Mucosa of descending colon (tissue), 3 donors: ENCODE data around the gene TLL2. TPM values are rescaled to one million over a fixed set of nuclear protein-coding genes. Genes with fewer than 3 reads are reported as not detected.

Experiments
- ATAC-seq: fragments of 200-7000 bp; cut with Tn5 transposase; one replicate; pipeline ENCODE4 v1.9.1; 2020; ENCODE audit warnings: mild to moderate bottlenecking, moderate library complexity
- DNase-seq, 3 donors: peaks; one replicate each; pipeline ENCODE4 v3.0.0-alpha.2; 2020
- H3K36me3 ChIP-seq: fragments of 200-600 bp; one replicate; pipeline ENCODE4 v1.8.0; 2021; ENCODE audit warnings: low read depth, mild to moderate bottlenecking
- H3K4me1 ChIP-seq: fragments of 200-600 bp; one replicate; pipeline ENCODE4 v1.8.0; 2021; ENCODE audit warnings: low read depth, mild to moderate bottlenecking
- H3K4me3 ChIP-seq: fragments of 200-600 bp; one replicate; pipeline ENCODE4 v1.8.0; 2021; ENCODE audit warnings: mild to moderate bottlenecking
- H3K9me3 ChIP-seq: fragments of 200-600 bp; one replicate; pipeline ENCODE4 v1.8.0; 2021; ENCODE audit warnings: mild to moderate bottlenecking
- intact Hi-C, 2 donors: fragments of 100-400 bp; cut with DNase I in 1 of 2; cut with micrococcal nuclease in 1 of 2; formaldehyde crosslinking; loops; one replicate each; pipeline versions ENCODE4 v1.11.0 to v1.11.1; 2022; cut with DNase I, micrococcal nuclease
- total RNA-seq, 3 donors: library from RNA; stranded (reverse); fragmentation: NEBNext Ultra II Directional in 2 of 3; extraction: Animal tissue kit (Norgen Biotek cat#: 25700) in 2 of 3; gene quantifications; one replicate each; pipeline versions ENCODE4 v1.2.1 to v1.2.4, GENCODE V29; 2021 to 2023
- TF ChIP-seq, protein P1 (sequence below): fragments of 200-600 bp; IDR thresholded peaks from one replicate; pipeline ENCODE4 v1.8.0; 2022; ENCODE audit warnings: antibody characterized with exemption, mild to moderate bottlenecking
- donor health status: DM: no; HTN: no; CAD: no; lungs with moderate emphysema.
- donor health status: DM: no; HTN: no; CAD: no.
- donor health status: DM: no; HTN: yes; CAD: no.

TLL2 gene
- total RNA-seq, 3 donors from 2014 or later = 0.17 to 0.70 (median 0.65) TPM

DNA sequence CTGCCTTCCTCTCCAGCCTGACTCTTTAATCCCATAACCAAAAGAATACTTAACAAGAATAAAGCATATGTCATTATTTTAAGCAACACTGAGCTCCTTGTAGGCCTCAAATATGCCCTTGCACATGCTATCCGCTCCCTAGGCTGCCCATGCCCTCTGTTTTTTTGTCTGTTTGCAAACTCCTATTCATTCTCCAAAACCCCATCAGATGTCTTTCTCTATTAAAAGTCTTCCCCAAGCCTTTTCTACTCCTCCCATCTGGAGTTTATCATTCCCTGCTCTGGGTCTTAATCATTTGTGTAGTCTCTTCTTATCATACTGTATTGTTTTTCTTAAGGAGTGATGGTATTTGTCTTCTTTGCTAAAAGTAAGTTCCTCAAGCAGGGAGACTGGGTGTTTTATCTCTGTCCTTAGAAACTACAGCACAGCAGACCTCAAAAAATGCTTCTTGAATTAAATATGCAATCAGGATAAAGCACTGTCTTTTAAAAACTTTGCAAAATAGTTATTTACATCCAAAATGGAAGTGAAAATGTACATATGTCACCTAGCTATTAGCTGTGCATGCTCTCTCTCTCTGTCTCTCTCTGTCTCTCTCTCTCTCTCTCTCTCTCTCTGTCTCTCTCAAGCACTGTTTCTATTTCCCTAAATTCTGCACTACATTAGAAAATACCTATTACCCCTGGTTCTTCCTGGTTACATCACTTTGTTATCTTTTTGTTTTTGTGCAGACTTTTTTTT, 98.4 kb downstream of the TLL2 start:
- Histone ChIP-seq H3K36me3 (no peaks in the 10 kb centered on the region), H3K4me1 (peaks cover 3% of the 10 kb centered on the region), H3K9me3 (no peaks in the 10 kb centered on the region), H3K4me3 (no peak overlapping the region)
- intact Hi-C loops = no loop called here
- TF ChIP-seq, protein P1, sequence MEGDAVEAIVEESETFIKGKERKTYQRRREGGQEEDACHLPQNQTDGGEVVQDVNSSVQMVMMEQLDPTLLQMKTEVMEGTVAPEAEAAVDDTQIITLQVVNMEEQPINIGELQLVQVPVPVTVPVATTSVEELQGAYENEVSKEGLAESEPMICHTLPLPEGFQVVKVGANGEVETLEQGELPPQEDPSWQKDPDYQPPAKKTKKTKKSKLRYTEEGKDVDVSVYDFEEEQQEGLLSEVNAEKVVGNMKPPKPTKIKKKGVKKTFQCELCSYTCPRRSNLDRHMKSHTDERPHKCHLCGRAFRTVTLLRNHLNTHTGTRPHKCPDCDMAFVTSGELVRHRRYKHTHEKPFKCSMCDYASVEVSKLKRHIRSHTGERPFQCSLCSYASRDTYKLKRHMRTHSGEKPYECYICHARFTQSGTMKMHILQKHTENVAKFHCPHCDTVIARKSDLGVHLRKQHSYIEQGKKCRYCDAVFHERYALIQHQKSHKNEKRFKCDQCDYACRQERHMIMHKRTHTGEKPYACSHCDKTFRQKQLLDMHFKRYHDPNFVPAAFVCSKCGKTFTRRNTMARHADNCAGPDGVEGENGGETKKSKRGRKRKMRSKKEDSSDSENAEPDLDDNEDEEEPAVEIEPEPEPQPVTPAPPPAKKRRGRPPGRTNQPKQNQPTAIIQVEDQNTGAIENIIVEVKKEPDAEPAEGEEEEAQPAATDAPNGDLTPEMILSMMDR = no peak
- DNase-seq (no peak), ATAC-seq (no peak)

DNA sequence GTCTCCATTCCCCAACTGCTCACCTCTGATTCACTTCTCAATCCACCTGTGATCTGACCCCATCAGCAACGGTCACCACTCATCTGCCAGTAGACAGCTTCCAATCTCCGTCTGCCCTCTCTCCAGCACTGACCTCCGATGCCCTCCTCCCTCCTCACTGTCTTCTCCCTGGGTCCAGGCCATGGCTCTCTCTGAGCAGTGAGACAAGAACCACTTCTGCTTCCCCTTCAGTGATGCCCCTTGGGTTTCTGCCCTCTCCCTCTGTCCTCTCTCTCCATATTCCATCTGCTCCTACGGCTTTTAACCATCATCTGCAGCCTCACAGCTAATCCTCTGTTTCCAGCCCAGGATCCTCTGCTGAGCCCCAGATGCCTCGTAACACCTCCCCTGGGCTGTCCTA, 99.4 kb downstream of the TLL2 start:
- peaks cover 3% of the 10 kb centered on the region for H3K4me1 ChIP-seq
- TF ChIP-seq, protein P1 = no peak
- H3K36me3 ChIP-seq = no peaks in the 10 kb centered on the region
- H3K9me3 ChIP-seq = no peaks in the 10 kb centered on the region
- no peak overlapping the region for H3K4me3 ChIP-seq
- DNase-seq (no peak), ATAC-seq (no peak)
- intact Hi-C loops = no loop called here

DNA sequence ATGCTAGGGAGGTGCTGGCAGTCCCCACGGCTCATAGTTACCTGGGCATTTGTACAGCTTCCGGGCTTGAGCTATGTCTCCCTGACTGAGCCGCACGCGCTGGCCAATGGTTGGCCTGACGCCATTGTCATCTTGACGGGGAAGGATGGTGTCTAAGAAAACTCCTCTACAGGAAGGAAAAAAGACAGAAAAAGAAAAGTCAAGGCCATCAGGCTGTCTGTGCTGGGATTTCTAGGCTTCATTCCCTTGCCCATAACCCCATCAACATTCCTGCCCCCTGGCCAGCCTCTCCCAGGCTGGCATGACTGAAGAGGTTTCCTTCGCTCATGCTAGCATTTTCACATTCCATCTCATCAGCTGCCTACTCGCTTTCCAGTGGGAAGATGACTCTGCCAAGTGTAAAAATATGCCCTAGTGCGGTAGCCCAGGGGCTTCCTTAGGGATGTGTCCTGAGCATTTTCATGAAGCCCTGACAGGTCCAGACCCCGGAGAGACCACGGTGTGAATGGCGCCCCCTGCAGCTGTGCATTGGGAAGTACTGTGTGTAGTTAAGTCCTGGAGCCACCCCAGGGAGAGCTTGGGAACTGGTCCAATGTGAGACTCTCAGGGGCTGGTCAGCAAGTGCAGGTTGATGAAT, 100.5 kb downstream of the TLL2 start:
- TF ChIP-seq, protein P1 = no peak
- intact Hi-C loops = no loop called here
- no peak for DNase-seq
- no peak overlapping the region for H3K4me3 ChIP-seq
- H3K4me1 ChIP-seq = peaks cover 3% of the 10 kb centered on the region
- no peaks in the 10 kb centered on the region for H3K36me3 ChIP-seq
- ATAC-seq = no peak
- H3K9me3 ChIP-seq = no peaks in the 10 kb centered on the region

DNA sequence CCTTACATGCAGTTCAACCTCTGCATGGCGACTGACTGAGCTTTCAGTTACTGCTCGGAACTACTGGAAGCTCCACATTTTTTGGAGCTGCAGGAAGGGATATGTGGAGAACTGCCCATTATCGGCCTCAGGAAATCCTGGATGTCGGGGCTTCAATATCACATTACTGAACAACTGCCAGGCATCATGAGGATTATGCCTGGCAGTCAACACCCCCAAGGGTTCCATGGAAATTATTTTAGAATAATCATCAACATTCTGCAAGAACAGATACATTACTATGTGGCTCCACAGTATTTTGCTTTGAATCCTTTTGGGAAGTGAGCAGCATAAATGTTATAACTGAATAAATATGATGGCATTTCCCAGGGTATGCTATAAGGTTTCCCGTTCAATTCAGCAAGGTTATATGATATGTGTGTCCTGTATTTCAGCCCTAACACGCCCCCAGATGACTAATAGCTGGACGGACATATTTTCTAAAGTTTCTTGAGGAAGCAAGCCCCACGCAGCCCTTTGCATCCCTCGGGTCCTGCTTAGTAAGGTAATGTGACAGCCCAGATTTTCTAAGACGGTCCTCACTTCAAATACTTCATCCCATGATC, 101.9 kb downstream of the TLL2 start:
- TF ChIP-seq, protein P1 = no peak
- Histone ChIP-seq H3K4me3 (no peak overlapping the region), H3K9me3 (no peaks in the 10 kb centered on the region), H3K36me3 (no peaks in the 10 kb centered on the region), H3K4me1 (peaks cover 3% of the 10 kb centered on the region)
- intact Hi-C loops = no loop called here
- ATAC-seq = no peak
- no peak for DNase-seq

DNA sequence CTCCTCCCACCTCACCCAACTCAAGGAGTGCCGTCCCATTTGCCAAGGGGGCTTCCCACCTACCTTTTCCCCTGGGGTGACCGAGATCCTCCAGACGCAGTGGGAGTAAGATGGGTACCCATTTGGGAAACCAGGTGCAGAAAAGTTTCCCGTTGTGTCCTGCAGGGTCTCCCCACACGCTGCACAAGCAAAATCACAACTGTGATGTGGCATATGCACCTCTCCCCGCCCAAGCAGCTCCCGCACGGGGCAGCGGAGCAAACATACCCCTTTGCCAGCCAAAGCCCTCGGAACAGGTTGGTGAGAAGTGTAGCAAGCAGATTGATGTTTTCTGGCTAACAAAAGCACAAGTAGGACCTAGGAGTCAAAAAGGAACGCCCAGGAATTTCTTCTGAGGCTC, 103.4 kb downstream of the TLL2 start:
- ATAC-seq = no peak
- Histone ChIP-seq H3K9me3 (no peaks in the 10 kb centered on the region), H3K36me3 (no peaks in the 10 kb centered on the region), H3K4me3 (no peak overlapping the region), H3K4me1 (no peaks in the 10 kb centered on the region)
- TF ChIP-seq, protein P1 = no peak
- no peak for DNase-seq
- intact Hi-C loops = no loop called here
